ENCODE results near the gene ANKS1B.
"Not testable (repeated sequence)": the region's sequence is repeated elsewhere in the genome, so short reads cannot be mapped to it uniquely, and the experiment has no call there.

Gene ANKS1B

GRCh38 chr12:99984271-99985128, at the start of gene ANKS1B:
ANKS1B (minus strand) TSS chr12:99984936; CDS start chr12:99984237, 699 bp downstream.
- Histone ChIP-seq H3K27me3 (replicated peaks; ENCODE audit: control insufficient read depth, insufficient read depth, low read length) (no peaks in the 10 kb centered on the region), H3K9ac (ENCODE audit: low read length) (peak within 1 kb of the TSS; percentile 86), H3K4me3 (ENCODE audit: low read length) (peak within 1 kb of the TSS; percentile 88), H3K36me3 (ENCODE audit: control insufficient read depth, insufficient read depth, low read length, severe bottlenecking) (no peaks in the 10 kb centered on the region), H3K9me3 (ENCODE audit: control insufficient read depth, low read length) (no peaks in the 10 kb centered on the region), H3K4me1 (ENCODE audit: control insufficient read depth, insufficient read depth, low read length) (peaks cover 15% of the 10 kb centered on the region)
- peak; percentile 86 for DNase-seq (ENCODE audit: low read depth)

- DNase-seq (ENCODE audit: low read depth) = peak; percentile 33
- Histone ChIP-seq H3K4me3 (ENCODE audit: low read length) (no peak overlapping the region), H3K9ac (ENCODE audit: low read length) (no peak overlapping the region)
Measured at GRCh38 chr12:100031836-100032235, 47.1 kb upstream of the ANKS1B start.

GRCh38 chr12:100027671-100028070, 42.9 kb upstream of the ANKS1B start:
- Histone ChIP-seq H3K36me3 (ENCODE audit: control insufficient read depth, insufficient read depth, low read length, severe bottlenecking) (peaks cover 7% of the 10 kb centered on the region), H3K9ac (ENCODE audit: low read length) (no peak overlapping the region), H3K27me3 (replicated peaks; ENCODE audit: control insufficient read depth, insufficient read depth, low read length) (no peaks in the 10 kb centered on the region), H3K9me3 (ENCODE audit: control insufficient read depth, low read length) (no peaks in the 10 kb centered on the region), H3K4me1 (ENCODE audit: control insufficient read depth, insufficient read depth, low read length) (peaks cover 19% of the 10 kb centered on the region), H3K4me3 (ENCODE audit: low read length) (no peak overlapping the region)
- DNase-seq (ENCODE audit: low read depth) = no peak

More at GRCh38 chr12:100031836-100032235, 47.1 kb upstream of the ANKS1B start:
- peaks cover 19% of the 10 kb centered on the region for H3K4me1 ChIP-seq (ENCODE audit: control insufficient read depth, insufficient read depth, low read length)
- no peaks in the 10 kb centered on the region for H3K9me3 ChIP-seq (ENCODE audit: control insufficient read depth, low read length)
- no peaks in the 10 kb centered on the region for H3K27me3 ChIP-seq (replicated peaks; ENCODE audit: control insufficient read depth, insufficient read depth, low read length)
- H3K36me3 ChIP-seq (ENCODE audit: control insufficient read depth, insufficient read depth, low read length, severe bottlenecking) = peaks cover 13% of the 10 kb centered on the region

- no peaks in the 10 kb centered on the region for H3K27me3 ChIP-seq (replicated peaks; ENCODE audit: control insufficient read depth, insufficient read depth, low read length)
- DNase-seq (ENCODE audit: low read depth) = peak; percentile 33
- H3K36me3 ChIP-seq (ENCODE audit: control insufficient read depth, insufficient read depth, low read length, severe bottlenecking) = peaks cover 10% of the 10 kb centered on the region
- no peaks in the 10 kb centered on the region for H3K9me3 ChIP-seq (ENCODE audit: control insufficient read depth, low read length)
- H3K4me1 ChIP-seq (ENCODE audit: control insufficient read depth, insufficient read depth, low read length) = peaks cover 14% of the 10 kb centered on the region
- H3K4me3 ChIP-seq (ENCODE audit: low read length) = no peak overlapping the region
- no peak overlapping the region for H3K9ac ChIP-seq (ENCODE audit: low read length)
Measured at GRCh38 chr12:100026241-100026640, 41.5 kb upstream of the ANKS1B start.

- H3K4me1 ChIP-seq (ENCODE audit: control insufficient read depth, insufficient read depth, low read length) = peaks cover 14% of the 10 kb centered on the region
- no peak overlapping the region for H3K9ac ChIP-seq (ENCODE audit: low read length)
- no peak overlapping the region for H3K4me3 ChIP-seq (ENCODE audit: low read length)
- no peak for DNase-seq (ENCODE audit: low read depth)
- H3K36me3 ChIP-seq (ENCODE audit: control insufficient read depth, insufficient read depth, low read length, severe bottlenecking) = peaks cover 10% of the 10 kb centered on the region
- H3K27me3 ChIP-seq (replicated peaks; ENCODE audit: control insufficient read depth, insufficient read depth, low read length) = no peaks in the 10 kb centered on the region
- no peaks in the 10 kb centered on the region for H3K9me3 ChIP-seq (ENCODE audit: control insufficient read depth, low read length)
Measured at GRCh38 chr12:100024974-100025555, 40.3 kb upstream of the ANKS1B start.

- H3K36me3 ChIP-seq (ENCODE audit: control insufficient read depth, insufficient read depth, low read length, severe bottlenecking) = peaks cover 10% of the 10 kb centered on the region
- no peak overlapping the region for H3K9ac ChIP-seq (ENCODE audit: low read length)
- H3K9me3 ChIP-seq (ENCODE audit: control insufficient read depth, low read length) = no peaks in the 10 kb centered on the region
- no peaks in the 10 kb centered on the region for H3K4me1 ChIP-seq (ENCODE audit: control insufficient read depth, insufficient read depth, low read length)
- DNase-seq (ENCODE audit: low read depth) = no peak
- no peaks in the 10 kb centered on the region for H3K27me3 ChIP-seq (replicated peaks; ENCODE audit: control insufficient read depth, insufficient read depth, low read length)
- H3K4me3 ChIP-seq (ENCODE audit: low read length) = no peak overlapping the region
Measured at GRCh38 chr12:100020370-100020769, 35.6 kb upstream of the ANKS1B start.

GRCh38 chr12:100017056-100017455, 32.3 kb upstream of the ANKS1B start:
- Histone ChIP-seq H3K4me1 (ENCODE audit: control insufficient read depth, insufficient read depth, low read length) (no peaks in the 10 kb centered on the region), H3K27me3 (replicated peaks; ENCODE audit: control insufficient read depth, insufficient read depth, low read length) (no peaks in the 10 kb centered on the region), H3K9ac (ENCODE audit: low read length) (no peak overlapping the region), H3K4me3 (ENCODE audit: low read length) (no peak overlapping the region), H3K9me3 (ENCODE audit: control insufficient read depth, low read length) (no peaks in the 10 kb centered on the region), H3K36me3 (ENCODE audit: control insufficient read depth, insufficient read depth, low read length, severe bottlenecking) (peaks cover 4% of the 10 kb centered on the region)
- no peak for DNase-seq (ENCODE audit: low read depth)

GRCh38 chr12:100016304-100016703, 31.6 kb upstream of the ANKS1B start:
- not testable (repeated sequence) for H3K9ac ChIP-seq (ENCODE audit: low read length); H3K4me1 ChIP-seq (ENCODE audit: control insufficient read depth, insufficient read depth, low read length); H3K4me3 ChIP-seq (ENCODE audit: low read length); DNase-seq (ENCODE audit: low read depth); H3K36me3 ChIP-seq (ENCODE audit: control insufficient read depth, insufficient read depth, low read length, severe bottlenecking); H3K9me3 ChIP-seq (ENCODE audit: control insufficient read depth, low read length); H3K27me3 ChIP-seq (replicated peaks; ENCODE audit: control insufficient read depth, insufficient read depth, low read length)

GRCh38 chr12:100005846-100006245, 21.1 kb upstream of the ANKS1B start:
- not testable (repeated sequence) for H3K36me3 ChIP-seq (ENCODE audit: control insufficient read depth, insufficient read depth, low read length, severe bottlenecking); H3K9me3 ChIP-seq (ENCODE audit: control insufficient read depth, low read length); H3K4me3 ChIP-seq (ENCODE audit: low read length); H3K4me1 ChIP-seq (ENCODE audit: control insufficient read depth, insufficient read depth, low read length); H3K9ac ChIP-seq (ENCODE audit: low read length); H3K27me3 ChIP-seq (replicated peaks; ENCODE audit: control insufficient read depth, insufficient read depth, low read length); DNase-seq (ENCODE audit: low read depth)

- H3K36me3 ChIP-seq (ENCODE audit: control insufficient read depth, insufficient read depth, low read length, severe bottlenecking) = no peaks in the 10 kb centered on the region
- H3K4me1 ChIP-seq (ENCODE audit: control insufficient read depth, insufficient read depth, low read length) = no peaks in the 10 kb centered on the region
- H3K9me3 ChIP-seq (ENCODE audit: control insufficient read depth, low read length) = no peaks in the 10 kb centered on the region
- no peak overlapping the region for H3K4me3 ChIP-seq (ENCODE audit: low read length)
- peak; percentile 31 for DNase-seq (ENCODE audit: low read depth)
- H3K27me3 ChIP-seq (replicated peaks; ENCODE audit: control insufficient read depth, insufficient read depth, low read length) = no peaks in the 10 kb centered on the region
- no peak overlapping the region for H3K9ac ChIP-seq (ENCODE audit: low read length)
Measured at GRCh38 chr12:99997806-99998205, 13.1 kb upstream of the ANKS1B start.

GRCh38 chr12:99996095-99996494, 11.4 kb upstream of the ANKS1B start:
- no peak for DNase-seq (ENCODE audit: low read depth)
- Histone ChIP-seq H3K27me3 (replicated peaks; ENCODE audit: control insufficient read depth, insufficient read depth, low read length) (no peaks in the 10 kb centered on the region), H3K9me3 (ENCODE audit: control insufficient read depth, low read length) (no peaks in the 10 kb centered on the region), H3K4me1 (ENCODE audit: control insufficient read depth, insufficient read depth, low read length) (no peaks in the 10 kb centered on the region), H3K4me3 (ENCODE audit: low read length) (no peak overlapping the region), H3K9ac (ENCODE audit: low read length) (no peak overlapping the region), H3K36me3 (ENCODE audit: control insufficient read depth, insufficient read depth, low read length, severe bottlenecking) (no peaks in the 10 kb centered on the region)
